ENCODE results near the gene ADTRP.

The ADTRP gene

GRCh38 chr6:11772109-11772825 is 6.3 kb downstream of the ADTRP start:
- no peak for DNase-seq

DNA sequence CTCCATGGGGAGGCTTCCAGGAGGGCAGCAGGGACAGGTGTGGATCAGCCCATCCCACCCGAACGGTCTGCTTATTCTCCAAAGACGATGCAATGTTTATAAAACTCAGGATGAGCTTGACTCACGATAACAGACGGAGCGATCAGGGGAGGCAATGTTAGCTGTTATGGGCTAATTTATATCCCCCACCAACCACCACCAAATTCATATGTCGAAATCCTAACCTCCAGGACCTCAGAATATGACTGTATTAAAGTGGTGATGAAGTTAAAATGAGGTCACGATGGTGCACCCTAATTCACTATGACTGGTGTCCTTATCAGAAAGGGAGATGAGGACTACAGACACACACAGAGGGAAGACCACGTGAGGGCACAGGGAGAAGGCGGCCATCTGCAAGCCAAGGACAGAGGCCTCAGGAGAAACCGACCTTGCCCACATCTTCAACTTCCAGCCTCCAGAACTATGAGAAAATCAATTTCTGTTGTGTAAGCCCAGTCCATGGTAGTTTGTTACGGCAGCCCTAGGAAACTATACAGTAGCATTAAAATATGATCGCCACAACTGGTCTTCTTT is 7.0 kb downstream of the ADTRP start:
- DNase-seq = no peak

DNA sequence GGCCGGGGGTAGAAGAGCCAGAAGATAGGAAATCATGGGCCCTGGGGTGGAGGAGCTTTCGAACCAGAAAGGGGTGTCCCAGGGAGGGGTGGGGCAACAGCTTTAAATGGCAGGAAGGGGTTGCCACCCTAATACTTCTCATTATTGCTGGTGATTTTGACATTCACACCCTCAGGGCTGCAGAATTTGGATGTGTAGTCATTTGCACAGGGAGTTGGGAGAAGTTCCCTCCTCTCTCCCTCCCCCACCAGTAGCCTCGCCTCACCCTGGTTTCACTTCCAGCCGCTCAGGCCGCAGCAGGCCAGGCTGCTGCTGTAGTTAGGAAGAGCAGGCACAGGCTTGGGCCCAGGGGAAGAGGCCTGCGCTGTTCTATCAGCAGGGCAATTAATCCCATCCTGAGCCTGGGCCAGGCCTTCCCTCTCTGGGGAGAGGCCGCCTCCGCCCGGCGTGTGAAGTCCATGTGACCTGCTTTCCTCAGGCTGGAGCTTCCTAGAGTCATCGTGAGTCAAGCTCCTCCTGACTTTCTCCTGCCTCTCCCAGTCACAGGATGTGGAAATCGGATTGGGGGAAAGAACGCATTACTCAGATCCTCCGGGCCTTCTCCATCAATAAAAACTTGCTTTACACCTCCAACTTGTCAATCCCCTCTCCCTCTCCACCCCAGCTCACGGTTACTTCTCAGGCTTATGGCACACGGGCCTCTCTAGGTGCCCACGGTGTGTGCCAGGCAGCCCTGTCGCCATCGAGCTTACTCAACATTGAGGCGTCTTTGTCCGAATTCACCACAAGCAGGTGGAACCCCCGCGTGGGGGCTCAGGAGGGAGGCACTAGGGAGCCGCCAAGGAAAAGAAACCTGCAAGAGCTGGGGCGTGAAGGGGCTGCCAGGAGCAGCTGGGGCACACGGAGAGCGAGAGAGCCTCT is 7.8 kb downstream of the ADTRP start:
- no peak for DNase-seq

DNA sequence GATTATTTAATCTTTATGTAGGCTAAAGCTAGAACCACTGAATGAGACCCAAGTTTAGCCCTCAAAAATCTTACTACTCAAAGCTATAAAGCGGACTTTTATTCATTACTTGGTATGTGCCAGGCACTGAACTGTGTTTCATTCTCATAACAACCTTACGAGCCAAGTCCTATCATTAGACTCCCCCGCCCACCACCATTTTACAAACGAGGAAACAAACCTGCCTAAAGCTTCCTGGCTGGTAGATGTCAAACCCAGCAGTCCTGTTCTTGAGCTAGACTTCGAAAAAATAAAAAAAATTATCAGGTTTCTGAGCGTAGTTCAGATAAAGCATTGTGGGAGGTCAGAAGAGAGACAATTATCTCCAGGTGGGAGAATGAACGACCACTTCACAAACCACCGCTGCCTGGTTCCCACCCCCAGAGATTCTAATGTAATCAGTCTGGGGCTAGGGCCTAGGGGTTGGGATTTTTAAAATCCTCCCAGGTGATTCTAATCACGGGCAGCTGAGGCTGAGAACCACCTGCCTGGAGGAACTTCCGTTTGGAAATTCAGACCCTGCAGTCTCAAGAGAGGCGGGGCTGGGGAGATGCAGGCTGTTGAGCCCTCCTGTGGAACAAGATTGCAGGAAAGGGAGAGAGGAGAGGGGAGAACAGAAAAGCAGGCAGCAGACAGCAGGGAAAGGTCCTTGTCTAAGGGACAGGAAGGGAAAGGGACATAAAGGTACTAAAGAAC is 8.6 kb downstream of the ADTRP start:
- DNase-seq = no peak

DNA sequence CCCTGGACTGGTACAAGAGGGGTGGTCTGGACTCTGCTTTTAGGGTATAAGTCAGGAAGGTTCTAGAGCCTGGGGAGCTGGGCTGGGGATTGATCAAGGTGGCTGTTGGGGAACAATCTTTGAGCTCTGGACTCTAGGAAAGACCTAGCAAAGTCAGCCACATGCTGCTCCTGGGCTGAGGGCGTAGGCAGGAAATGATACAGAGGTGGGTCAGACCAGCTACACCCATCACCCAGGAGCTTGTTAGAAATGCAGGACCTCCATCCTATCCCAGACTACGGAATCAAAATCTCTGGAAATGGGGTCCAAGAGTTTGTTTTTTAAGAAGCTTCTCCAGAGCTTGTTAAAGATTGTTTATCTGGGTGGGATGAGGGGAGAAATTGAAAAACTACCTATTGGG is 9.4 kb downstream of the ADTRP start:
- no peak for DNase-seq

GRCh38 chr6:11767978-11768756 is 10.4 kb downstream of the ADTRP start:
- no peak for DNase-seq

DNA sequence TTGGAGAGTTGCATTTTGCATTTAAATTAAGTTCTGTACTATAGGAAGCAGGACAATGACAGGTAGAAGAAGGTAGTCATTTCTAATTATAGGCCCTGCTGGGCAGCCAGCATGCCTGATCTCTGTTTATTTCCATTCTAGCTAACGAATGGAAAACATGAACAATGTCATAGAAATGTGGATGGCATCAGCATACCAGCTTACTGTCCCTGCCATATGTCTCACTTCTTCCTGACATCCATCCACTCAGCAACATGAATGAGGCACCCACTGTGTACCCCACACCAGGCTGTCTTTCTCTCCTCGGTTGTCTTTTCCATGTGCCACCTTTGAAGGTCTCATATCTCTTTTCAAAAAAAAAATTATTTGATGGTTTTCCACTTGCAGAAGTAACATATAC is 11.1 kb downstream of the ADTRP start:
- DNase-seq = no peak

DNA sequence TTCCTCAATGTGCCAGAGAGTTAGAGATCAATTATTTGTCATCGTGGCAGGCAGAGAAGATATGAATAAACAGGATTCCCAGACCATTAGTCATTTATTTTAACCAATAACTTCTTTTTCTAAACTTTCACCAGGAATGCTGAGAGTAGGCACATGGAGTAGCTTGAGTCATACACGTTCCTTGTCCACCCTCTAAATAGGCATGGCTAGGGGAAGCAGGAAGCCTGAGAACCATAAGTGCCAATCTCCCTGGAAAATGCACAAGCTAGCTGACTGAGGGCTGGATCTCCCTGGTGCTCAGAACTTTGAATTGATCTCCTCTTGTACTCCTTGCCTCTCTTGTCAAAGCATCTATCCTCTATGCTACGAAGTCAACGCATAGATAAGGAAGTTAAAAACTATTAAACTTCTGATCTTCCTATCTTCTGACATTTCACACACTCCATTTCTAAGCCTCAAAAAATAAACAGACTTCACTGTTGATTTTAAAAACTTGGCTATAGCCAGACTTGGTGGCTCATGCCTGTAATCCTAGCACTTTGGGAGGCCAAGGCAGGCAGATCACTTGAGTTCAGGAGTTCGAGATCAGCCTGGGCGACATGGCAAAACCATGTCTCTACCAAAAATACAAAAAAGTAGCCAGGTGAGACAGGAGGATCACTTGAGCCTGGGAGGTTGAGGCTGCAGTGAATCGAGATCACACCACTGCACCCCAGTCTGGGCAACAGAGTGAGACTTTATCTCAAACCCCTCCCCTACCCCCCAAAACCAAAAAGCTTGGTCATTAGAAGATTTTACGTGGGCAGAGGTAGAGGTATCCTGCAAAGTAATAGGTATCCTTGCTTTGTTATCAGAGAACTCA is 11.8 kb downstream of the ADTRP start:
- DNase-seq = no peak

- no peak for DNase-seq
These were observed 12.6 kb downstream of the ADTRP start for GRCh38 chr6:11766043-11766442.

DNA sequence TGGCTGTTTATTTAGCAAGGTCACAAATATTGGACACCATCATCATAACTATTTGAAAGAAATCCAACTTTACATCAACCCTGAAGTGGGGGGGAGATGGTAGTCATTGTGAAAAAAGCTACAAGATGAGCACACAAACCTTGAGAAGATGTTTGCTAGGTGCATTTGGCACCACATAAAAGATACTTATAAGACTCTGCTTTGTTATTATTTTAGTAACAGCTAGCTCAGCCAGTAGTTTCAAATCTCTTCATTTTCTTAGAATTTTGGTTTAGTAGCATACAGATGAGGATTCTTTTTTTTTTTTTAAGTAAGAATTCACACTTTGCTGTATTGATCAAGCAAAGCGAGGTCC is 14.4 kb downstream of the ADTRP start:
- no peak for DNase-seq

DNA sequence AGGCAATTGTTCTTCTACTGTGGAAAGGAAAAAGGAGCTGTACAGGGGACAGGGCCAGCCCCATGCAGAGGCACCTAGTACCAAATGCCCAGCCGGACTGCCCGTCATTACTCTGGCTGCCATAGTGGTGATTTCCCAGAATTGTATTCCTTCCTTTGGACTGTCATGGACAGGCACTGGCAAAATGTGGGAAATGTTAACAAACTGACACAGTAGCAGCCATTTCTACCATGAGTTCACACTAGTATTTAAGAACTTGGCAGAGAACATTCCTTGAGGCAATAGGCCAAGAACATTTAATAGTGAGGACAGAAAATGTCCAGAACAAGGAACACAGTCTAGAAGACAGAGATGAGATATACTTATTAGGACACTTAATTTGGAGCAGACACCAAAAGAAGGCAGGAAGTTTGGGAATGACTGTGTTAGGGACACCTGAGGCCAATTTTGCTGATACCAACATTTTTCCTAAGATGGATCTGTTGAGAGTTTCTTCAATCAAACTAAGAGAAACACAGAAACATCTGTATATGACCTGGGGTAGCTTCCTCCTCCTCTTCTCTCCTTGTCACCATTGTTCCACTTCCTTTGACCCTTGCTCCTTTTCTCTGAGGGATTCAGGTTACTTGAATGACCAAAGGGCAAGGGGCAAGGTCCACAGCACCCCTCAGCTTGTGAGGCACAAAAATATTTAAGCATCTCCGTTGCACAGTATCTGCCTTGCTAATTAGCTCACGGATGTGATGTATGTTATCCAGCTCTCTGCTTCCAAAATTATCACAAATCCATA is 14.9 kb downstream of the ADTRP start:
- no peak for DNase-seq

DNA sequence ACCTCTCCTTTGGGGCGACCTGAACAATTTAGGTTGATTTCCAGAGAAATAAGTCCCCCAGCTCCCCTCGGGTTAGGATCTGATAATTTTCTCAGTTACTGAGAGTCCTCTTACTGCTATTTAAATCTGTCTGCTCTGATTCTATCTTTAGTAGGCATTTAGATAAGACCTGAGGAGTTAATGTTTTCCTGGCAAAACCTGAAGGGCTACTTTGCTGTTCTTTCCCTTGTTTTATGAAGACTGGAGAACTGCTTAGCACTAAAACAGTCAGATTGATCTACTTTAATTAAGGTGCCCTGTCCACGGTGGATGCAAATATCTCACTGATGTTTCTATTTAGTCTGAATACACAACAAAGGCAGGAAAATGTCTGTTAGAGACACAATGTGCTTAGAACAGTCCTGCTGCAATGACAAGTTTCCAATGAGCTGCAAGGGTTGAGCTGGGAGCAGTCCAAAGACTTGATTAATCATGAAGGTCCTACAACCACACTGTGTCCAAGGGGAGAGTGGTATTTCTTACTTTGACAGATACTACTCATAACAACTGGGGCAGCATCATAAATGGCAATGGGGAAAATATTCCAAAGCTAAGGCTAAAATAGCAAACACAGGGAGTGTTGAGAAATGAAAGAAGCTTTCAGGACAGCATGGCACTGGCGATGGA is 15.7 kb downstream of the ADTRP start:
- no peak for DNase-seq

DNA sequence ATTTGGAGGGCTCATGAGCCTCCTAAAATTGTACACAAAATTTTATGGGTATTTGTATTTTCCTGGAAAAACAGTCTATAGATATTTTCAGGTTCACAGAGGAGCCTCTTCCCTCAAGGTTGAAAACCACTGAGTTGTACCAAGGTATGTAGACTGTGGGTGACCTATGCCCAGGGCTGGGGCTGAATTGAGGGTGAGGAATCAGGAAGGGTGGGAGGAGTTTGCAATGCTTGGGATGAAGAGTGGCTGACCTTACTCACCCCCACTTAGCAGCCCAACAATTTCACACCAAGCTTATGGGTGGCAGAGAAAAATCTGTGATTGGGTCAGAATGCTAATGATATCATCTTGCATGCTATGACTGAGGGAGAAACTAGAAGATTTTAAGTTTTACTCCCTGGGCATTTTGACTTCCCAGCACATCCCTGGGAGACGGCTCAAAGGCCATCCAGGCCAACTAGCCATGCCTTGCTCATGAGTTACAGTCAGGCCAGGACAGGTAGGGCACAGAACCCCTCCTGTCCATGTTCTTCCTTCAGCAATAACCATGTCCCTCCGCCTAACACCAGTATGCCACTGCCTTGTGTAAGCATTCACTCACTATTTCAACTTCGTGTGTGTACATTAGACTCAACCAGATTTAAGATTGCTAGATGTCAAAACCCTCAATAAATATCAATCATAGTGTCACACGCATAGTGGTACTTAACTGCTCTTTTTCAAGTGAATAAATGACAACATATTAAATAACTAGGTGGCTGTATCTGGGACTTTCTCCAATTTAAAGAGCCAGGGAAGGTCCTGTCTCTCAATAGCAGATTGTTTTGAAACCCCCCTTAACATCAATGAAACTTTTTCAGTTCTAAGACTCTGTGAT is 16.6 kb downstream of the ADTRP start:
- DNase-seq = no peak

DNA sequence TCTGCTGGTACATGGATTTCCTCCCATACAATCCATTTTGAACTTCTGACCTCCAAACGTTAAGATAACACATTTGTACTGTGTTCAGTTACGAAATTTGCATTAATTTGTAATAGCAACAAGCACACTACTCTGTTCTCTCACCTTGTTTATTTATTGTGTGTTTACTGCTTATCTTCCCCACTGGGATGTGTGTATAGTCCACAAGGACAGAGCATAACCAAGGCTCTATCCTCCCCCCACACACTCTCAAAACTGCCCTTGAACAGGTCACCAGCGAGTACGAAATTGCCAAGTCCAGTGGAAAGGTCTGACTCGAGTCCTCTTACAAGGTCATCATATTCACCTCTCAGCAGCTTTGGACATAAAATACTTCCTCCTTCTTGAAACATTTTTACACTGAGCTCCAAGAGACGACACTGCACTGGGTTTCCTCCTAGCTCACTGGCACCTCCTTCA is 18.6 kb downstream of the ADTRP start:
- DNase-seq = no peak

DNA sequence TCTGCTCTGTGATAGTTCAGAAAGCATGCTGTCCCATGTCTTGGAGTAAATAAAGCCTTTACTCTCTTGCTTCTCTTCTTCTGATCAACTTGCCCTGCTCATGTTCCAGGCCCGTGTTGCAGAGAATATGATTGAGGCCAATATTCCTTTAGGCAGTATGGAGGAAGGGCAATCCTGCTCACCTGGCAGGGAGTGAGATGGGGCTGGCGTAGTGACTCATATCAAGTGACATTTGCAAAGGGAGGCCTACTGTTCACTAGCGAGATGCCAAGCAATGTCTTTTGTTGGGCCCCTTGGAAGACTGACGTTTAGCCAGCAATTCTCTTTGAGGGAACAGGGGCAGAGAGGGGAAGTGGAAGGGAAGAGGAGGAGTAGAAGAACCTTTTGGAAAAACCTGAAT is 19.7 kb downstream of the ADTRP start:
- no peak for DNase-seq

DNA sequence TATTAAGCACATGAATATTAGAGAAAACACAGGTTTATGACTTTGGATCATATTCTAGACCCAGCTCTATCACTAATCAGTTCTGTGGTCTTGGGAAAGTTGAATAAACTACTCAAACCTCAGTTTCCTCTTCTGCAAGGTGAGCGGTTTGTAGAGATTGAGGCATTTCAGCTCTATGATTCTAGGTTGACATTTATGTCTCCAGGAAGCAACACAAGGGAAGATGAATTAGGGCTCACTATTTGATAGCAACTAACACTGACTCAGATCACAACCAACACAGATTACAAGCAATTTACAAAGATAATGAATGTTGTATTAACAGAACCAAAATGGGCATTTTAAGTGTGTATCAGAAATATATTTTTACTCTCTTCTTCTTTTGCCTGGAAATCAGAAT is 21.9 kb downstream of the ADTRP start:
- DNase-seq = no peak

DNA sequence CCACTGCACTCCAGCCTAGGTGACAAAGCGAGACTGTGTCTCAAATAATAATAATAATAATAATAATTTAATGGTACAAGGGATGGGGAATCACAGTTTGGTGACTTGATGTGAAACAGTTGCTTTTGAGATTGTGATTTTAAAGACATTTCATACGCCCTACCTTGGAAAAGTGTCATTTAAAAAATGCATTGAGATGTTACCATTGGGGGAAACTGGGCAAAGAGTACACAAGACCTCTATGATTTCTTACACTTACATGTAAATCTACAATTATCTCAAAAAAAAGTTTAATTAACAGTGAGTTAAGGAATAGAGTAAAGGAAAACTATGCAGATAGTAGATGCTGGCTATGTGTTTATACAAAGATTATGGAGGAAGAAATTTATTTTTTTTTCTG is 22.3 kb downstream of the ADTRP start:
- no peak for DNase-seq

GRCh38 chr6:11755725-11756124 is 22.9 kb downstream of the ADTRP start:
- no peak for DNase-seq

All from KG1 (cell line).